ENCODE data around the gene UBXN7. TPM values are rescaled to one million over a fixed set of nuclear protein-coding genes. Genes with fewer than 3 reads are reported as not detected.
"Not testable (repeated sequence)": the region's sequence is repeated elsewhere in the genome, so short reads cannot be mapped to it uniquely, and the experiment has no call there.

The UBXN7 gene
- total RNA-seq, 8 experiments from 2014 or later, result 19.8 to 34.2 (median 25.6) TPM

DNA sequence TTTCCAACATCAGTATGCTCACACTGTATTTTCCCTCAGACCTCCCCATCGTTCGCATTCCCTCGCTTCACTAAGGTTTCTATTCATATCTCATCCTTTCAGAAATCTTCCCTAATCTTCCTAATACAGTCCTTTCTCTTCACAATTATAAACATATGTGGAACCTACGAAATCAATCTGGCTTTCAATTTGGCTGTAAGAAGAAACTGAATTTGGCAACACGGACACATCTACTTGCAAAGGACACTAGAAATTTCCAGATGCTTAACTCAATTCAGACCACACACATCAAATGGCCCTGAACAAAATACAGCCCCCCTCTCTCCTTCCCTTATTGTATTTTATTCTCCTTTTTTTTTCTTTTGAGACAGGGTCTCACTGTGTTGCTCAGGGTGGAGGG lies 54.9 kb downstream of the UBXN7 start:
- no peak for ATAC-seq (replicated peaks in 6 of 8)
- Histone ChIP-seq H3K4me1 (replicated peaks in 1 of 2) (no peaks in the 10 kb centered on the region), H3K4me3 (no peak overlapping the region), H3K27ac (no peak overlapping the region)
- WGBS, 10 experiments, result 64 to 95% (median 73%) methylated on average over 2 to 5 of the region's 5 CpGs; no CpG with 5 or more reads in 4 of the 10 experiments
- in situ Hi-C loops (cut with MboI; ENCODE audit: low pct_unique_long_range_greater_than_20kb in 2 of 9, low sequenced_read_pairs in 9 of 9, unreplicated experiment in 9 of 9), result no loop called here

DNA sequence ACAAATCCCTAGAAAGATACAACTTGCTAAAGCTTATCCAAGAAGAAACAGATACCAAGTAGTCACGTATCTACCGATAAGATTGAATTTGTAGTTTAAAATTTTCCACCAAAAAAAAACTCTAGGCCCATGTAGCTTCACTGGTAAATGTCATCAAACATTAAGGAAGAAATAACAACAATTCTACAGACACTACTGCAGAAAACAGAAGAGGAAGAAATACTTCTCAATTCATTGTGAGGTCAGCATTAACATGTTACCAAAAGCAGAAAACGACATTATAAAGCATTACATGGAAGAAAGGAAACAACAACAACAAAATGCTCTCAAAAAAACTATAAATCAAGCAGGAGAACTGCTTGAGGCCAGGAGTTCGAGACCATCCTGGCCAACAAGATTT lies 66.5 kb downstream of the UBXN7 start:
- in situ Hi-C loops (cut with MboI; ENCODE audit: low pct_unique_long_range_greater_than_20kb in 2 of 9, low sequenced_read_pairs in 9 of 9, unreplicated experiment in 9 of 9), result no loop called here
- H3K4me1 ChIP-seq (replicated peaks in 1 of 2), result no peaks in the 10 kb centered on the region
- H3K27ac ChIP-seq, result no peak overlapping the region
- H3K4me3 ChIP-seq, result no peak overlapping the region
- WGBS, 10 experiments, result 72 to 100% (median 100%) methylated on average over 1 to 4 of the region's 4 CpGs
- no peak for ATAC-seq (replicated peaks in 6 of 8)

DNA sequence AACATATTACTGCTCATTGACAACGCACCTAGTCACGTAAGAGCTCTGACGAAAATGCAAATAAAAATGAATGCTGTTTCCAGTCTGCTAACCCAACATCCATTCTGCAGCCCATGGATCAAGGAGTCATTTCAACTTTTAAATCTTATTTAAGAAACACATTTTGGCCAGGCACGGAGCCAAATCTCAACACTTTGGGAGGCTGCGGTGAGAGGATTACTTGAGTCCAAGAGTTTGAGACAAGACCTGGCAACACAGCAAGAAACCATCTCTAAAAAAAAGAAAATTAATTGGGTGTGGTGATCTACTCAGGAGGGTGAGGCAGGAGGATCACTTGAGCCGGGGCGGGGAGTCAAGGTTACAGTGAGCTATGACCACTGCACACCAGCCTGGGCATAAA lies 71.6 kb downstream of the UBXN7 start:
- Histone ChIP-seq H3K4me1 (replicated peaks in 1 of 2) (no peaks in the 10 kb centered on the region), H3K4me3 (no peak overlapping the region), H3K27ac (no peak overlapping the region)
- ATAC-seq (replicated peaks in 6 of 8), result no peak
- in situ Hi-C loops (cut with MboI; ENCODE audit: low pct_unique_long_range_greater_than_20kb in 2 of 9, low sequenced_read_pairs in 9 of 9, unreplicated experiment in 9 of 9), result no loop called here
- WGBS, 10 experiments, result 94 to 100% (median 97%) methylated on average over 2 to 7 of the region's 7 CpGs; no CpG with 5 or more reads in 3 of the 10 experiments

DNA sequence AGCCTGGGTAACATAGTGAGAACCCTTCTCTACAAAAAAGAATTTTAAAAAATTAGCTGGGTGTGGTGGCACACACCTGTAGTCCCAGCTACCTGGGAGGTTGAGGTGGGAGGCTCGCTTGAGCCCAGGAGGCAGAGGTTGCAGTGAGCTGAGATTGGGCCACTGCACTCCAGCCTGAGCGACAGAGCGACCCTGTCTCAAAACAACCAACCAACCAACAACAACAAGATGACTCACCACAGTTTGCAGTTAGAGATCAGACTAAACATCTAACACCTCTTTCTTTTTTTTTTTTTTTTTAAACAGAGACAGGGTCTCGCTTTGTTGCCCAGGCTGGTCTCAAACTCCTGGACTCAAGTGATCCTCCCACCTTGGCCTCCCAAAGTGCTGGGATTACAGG lies 73.7 kb downstream of the UBXN7 start:
- WGBS, 10 experiments, result 76 to 100% (median 100%) methylated on average over 1 to 4 of the region's 4 CpGs; no CpG with 5 or more reads in 5 of the 10 experiments
- in situ Hi-C loops (cut with MboI; ENCODE audit: low pct_unique_long_range_greater_than_20kb in 2 of 9, low sequenced_read_pairs in 9 of 9, unreplicated experiment in 9 of 9); H3K4me3 ChIP-seq; H3K4me1 ChIP-seq (replicated peaks in 1 of 2); ATAC-seq (replicated peaks in 6 of 8); H3K27ac ChIP-seq: not testable (repeated sequence)

DNA sequence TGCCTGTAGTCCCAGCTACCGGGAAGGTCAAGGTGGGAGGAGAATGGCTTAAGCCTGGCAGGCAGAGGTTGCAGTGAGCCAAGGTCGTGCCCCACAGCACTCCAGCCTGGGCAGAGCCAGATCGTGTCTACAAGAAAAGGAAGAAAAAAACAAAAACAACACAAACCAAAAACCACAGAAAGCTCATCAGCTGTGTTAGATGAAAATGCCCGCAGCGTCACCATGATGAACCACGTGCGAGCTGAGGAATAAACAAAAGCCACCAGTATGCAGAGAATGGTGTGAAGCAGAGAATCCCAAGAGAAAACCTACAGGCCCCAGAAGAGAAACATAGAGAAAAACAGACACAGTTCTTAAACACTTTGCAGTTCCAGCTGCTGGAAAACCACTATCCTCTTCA lies 74.3 kb downstream of the UBXN7 start:
- ATAC-seq (replicated peaks in 6 of 8), result no peak
- H3K4me3 ChIP-seq, result no peak overlapping the region
- WGBS, 10 experiments, result 80 to 100% (median 98%) methylated on average over 1 to 7 of the region's 7 CpGs; no CpG with 5 or more reads in 4 of the 10 experiments
- in situ Hi-C loops (cut with MboI; ENCODE audit: low pct_unique_long_range_greater_than_20kb in 2 of 9, low sequenced_read_pairs in 9 of 9, unreplicated experiment in 9 of 9), result no loop called here
- no peak overlapping the region for H3K27ac ChIP-seq
- H3K4me1 ChIP-seq (replicated peaks in 1 of 2), result no peaks in the 10 kb centered on the region

DNA sequence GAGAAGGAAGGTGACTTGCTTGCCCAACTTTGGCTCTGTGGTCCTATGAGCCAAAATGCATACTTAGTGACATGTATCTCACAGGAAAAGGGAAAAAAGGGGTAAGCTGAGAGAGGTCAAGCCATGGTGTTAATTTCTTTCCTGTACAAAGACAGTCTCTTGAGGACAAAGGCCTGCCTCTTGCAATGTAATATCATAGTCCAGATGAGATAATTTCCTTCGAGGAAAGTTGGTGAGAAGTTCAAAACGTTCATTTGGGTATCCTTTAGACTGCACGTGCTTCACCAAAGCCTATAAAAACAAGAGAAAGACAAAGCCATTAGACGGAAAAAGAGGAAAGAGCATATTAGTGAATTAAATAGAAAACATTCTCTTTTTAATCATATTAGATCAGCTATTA lies 75.7 kb downstream of the UBXN7 start:
- in situ Hi-C loops (cut with MboI; ENCODE audit: low pct_unique_long_range_greater_than_20kb in 2 of 9, low sequenced_read_pairs in 9 of 9, unreplicated experiment in 9 of 9), result no loop called here
- 60 to 97% (median 91%) methylated on average over 1 to 4 of the region's 4 CpGs for WGBS, 10 experiments
- H3K27ac ChIP-seq, result no peak overlapping the region
- ATAC-seq (replicated peaks in 6 of 8), result no peak
- H3K4me1 ChIP-seq (replicated peaks in 1 of 2), result no peaks in the 10 kb centered on the region
- no peak overlapping the region for H3K4me3 ChIP-seq

DNA sequence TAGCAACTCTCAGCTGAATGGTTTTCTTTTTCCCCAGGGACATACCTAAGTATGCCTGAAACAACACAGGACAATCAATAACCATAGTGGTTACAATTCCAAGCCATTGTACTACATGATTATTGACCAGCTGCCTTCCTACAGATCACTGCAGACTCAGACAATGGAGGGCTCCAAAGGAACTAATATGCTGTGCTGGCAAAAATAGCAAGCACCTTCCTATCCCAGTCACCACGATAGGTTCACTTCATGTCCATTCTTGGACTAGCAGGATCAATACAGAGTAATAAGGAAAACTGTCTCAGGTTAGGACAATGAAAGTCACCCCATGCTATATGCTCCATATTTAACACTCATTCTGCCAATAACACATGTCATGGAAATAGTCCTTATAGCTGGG lies 76.6 kb downstream of the UBXN7 start:
- no peak for ATAC-seq (replicated peaks in 6 of 8)
- whole genome bisulfite sequencing, 10 experiments, result 71 to 100% (median 95%) methylated on average over 1 of the region's 1 CpG; no CpG with 5 or more reads in 2 of the 10 experiments
- Histone ChIP-seq H3K27ac (no peak overlapping the region), H3K4me1 (replicated peaks in 1 of 2) (no peaks in the 10 kb centered on the region), H3K4me3 (no peak overlapping the region)
- in situ Hi-C loops (cut with MboI; ENCODE audit: low pct_unique_long_range_greater_than_20kb in 2 of 9, low sequenced_read_pairs in 9 of 9, unreplicated experiment in 9 of 9), result no loop called here

DNA sequence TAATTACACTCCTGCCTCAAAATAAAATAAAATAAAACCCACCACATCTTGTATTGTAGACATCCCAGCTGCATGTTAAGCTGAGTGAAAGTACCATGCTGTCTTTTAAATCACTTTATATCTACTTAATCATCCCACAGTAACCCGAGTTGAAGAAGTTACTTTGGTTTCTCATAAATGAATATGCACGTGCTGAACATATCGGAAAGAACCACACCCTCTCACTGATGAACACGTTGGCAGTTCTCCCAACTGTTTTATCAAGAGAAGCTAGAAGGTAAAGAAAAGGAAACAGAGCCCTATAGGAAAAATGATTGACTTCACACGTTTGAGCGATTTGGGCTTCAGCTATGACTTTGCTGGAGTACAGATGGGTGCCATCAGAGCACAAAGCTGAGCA lies 78.1 kb downstream of the UBXN7 start:
- in situ Hi-C loops (cut with MboI; ENCODE audit: low pct_unique_long_range_greater_than_20kb in 2 of 9, low sequenced_read_pairs in 9 of 9, unreplicated experiment in 9 of 9), result no loop called here
- ATAC-seq (replicated peaks in 6 of 8), result peak in 3 of 8 experiments; percentile 88 to 92 (median 91)
- WGBS, 10 experiments, result 0 to 100% (median 87%) methylated on average over 2 to 6 of the region's 6 CpGs; no CpG with 5 or more reads in 3 of the 10 experiments
- Histone ChIP-seq H3K27ac (no peak overlapping the region), H3K4me3 (no peak overlapping the region), H3K4me1 (replicated peaks in 1 of 2) (no peaks in the 10 kb centered on the region)

DNA sequence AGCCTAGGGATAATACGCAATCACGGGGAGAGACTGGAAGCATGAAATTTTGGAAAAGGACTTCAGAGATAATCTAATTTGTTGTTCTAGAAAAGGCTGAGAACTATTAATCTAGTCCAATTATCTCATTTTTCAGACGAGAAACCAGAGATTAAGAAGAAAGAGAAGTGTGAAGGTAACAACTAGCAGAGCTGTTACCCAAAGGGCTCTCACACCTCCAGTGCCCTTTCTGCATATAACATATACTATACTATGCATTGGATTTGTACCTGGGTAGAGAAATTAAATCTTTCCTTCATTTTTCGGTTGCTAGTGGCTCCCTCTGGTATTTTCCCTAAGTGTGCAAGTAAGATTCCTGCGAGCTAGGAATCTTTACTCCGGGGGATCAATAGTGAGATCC lies 80.7 kb downstream of the UBXN7 start:
- no peak for ATAC-seq (replicated peaks in 6 of 8)
- H3K4me3 ChIP-seq, result no peak overlapping the region
- WGBS, 10 experiments, result 50 to 86% (median 73%) methylated on average over 2 to 6 of the region's 6 CpGs
- H3K4me1 ChIP-seq (replicated peaks in 1 of 2), result no peaks in the 10 kb centered on the region
- no peak overlapping the region for H3K27ac ChIP-seq
- in situ Hi-C loops (cut with MboI; ENCODE audit: low pct_unique_long_range_greater_than_20kb in 2 of 9, low sequenced_read_pairs in 9 of 9, unreplicated experiment in 9 of 9), result no loop called here

DNA sequence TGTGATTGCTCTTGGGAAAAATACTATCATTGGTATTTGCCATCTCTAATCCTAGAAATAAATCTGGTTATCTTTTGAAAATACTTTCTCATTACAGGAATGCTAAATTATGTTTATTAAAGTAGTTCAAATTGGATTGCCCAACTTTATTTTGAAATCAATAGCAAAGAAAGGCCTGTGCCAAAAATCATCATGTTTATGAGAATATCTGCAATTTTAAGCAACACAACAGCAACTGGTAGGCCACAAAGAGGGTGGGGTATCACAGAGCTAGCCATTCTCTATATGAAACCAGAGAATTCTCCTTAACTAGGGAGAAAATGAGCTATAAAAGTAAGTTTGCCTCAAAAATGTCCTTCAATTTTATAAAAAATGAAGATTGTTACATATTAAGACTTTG lies 82.2 kb downstream of the UBXN7 start:
- H3K4me3 ChIP-seq, result no peak overlapping the region
- no peak overlapping the region for H3K27ac ChIP-seq
- peak in 2 of 8 experiments; percentile 35 to 58 for ATAC-seq (replicated peaks in 6 of 8)
- H3K4me1 ChIP-seq (replicated peaks in 1 of 2), result no peaks in the 10 kb centered on the region
- in situ Hi-C loops (cut with MboI; ENCODE audit: low pct_unique_long_range_greater_than_20kb in 2 of 9, low sequenced_read_pairs in 9 of 9, unreplicated experiment in 9 of 9), result no loop called here

DNA sequence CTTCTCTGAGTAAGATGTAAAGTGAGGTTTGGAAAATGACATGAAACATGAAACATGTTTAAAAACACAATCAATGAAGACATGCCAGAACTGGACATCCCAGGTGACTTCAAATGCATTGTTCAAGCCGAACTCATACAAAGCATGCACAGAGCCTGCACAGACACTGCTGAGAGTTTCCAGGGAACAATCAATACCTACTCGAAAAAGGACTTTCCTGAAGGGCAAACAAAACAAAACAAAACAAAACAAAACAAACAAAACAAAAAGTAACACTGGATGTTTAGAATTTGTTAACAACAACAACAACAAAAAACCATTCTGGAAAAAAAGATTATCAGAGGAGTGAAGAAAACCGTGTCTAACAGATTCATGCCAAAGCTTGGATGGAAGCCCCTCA lies 83.5 kb downstream of the UBXN7 start:
- H3K4me3 ChIP-seq, result no peak overlapping the region
- ATAC-seq (replicated peaks in 6 of 8), result no peak
- H3K27ac ChIP-seq, result no peak overlapping the region
- in situ Hi-C loops (cut with MboI; ENCODE audit: low pct_unique_long_range_greater_than_20kb in 2 of 9, low sequenced_read_pairs in 9 of 9, unreplicated experiment in 9 of 9), result no loop called here
- no peaks in the 10 kb centered on the region for H3K4me1 ChIP-seq (replicated peaks in 1 of 2)
- WGBS, 10 experiments, result 88 to 100% (median 95%) methylated on average over 1 to 3 of the region's 3 CpGs; no CpG with 5 or more reads in 1 of the 10 experiments

DNA sequence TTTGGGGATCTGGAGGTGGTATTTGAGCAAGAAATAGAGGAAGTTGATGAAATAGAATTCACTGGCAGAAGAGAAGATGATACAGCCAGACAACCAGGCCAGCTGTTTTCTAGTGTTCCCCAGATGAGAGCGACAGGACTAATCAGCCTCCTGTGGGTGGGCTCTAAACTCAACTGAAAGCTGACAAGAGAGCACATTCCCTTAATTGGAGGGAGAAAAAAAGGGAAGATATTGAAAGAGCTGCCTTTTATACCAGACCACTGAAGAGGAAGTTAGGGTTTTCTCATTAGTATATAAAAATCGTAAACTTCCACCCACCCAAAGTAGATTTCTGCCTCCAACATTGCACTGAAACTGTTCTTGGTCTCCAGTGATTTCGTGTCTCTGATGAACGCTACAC lies 87.6 kb downstream of the UBXN7 start:
- no peak overlapping the region for H3K27ac ChIP-seq
- in situ Hi-C loops (cut with MboI; ENCODE audit: low pct_unique_long_range_greater_than_20kb in 2 of 9, low sequenced_read_pairs in 9 of 9, unreplicated experiment in 9 of 9), result no loop called here

DNA sequence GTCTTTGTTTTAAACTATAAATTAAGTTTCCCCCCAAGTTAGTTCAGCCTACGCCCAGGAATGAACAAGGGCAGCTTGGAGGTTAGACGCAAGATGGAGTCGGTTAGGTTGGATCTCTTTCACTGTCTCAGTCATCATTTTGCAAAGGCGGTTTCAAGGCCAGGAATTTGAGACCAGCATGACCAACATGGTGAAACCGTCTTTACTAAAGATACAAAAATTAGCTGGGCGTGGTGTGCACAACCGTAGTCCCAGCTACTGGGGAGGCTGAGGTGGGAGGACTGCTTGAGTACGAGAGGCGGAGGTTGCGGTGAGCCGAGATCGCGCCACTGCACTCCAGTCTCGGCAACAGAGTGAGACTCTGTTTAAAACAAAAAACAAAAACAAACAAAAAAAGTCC lies 88.3 kb downstream of the UBXN7 start:
- WGBS, 10 experiments, result 91 to 100% (median 100%) methylated on average over 3 to 10 of the region's 14 CpGs; no CpG with 5 or more reads in 5 of the 10 experiments
- in situ Hi-C loops (cut with MboI; ENCODE audit: low pct_unique_long_range_greater_than_20kb in 2 of 9, low sequenced_read_pairs in 9 of 9, unreplicated experiment in 9 of 9); H3K4me3 ChIP-seq; ATAC-seq (replicated peaks in 6 of 8); H3K4me1 ChIP-seq (replicated peaks in 1 of 2); H3K27ac ChIP-seq: not testable (repeated sequence)

More for the DNA sequence above, 87.6 kb downstream of the UBXN7 start:
- Histone ChIP-seq H3K4me3 (no peak overlapping the region), H3K4me1 (replicated peaks in 1 of 2) (no peaks in the 10 kb centered on the region)
- ATAC-seq (replicated peaks in 6 of 8), result no peak
- 42 to 100% (median 92%) methylated on average over 1 to 4 of the region's 4 CpGs; no CpG with 5 or more reads in 3 of the 10 experiments for WGBS, 10 experiments

DNA sequence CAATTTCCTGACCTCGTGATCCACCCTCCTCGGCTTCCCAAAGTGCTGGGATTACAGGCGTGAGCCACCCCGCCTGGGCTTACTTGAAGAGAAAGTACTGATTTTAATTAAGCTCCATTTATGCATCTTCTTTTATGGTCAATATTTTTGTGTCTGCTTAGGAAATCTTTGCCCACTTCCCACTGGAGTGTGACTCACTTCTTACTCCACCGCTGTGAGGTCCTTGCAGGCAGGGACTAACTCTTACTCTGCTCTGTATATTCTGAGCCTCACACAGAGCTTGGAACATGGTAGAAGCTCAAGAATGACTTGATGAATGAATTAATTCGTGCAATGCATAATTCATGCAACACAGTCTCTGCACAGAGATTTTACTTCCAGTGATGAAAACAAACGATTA lies 91.1 kb downstream of the UBXN7 start:
- H3K4me3 ChIP-seq, result no peak overlapping the region
- in situ Hi-C loops (cut with MboI; ENCODE audit: low pct_unique_long_range_greater_than_20kb in 2 of 9, low sequenced_read_pairs in 9 of 9, unreplicated experiment in 9 of 9), result no loop called here
- 8 to 100% (median 80%) methylated on average over 1 to 5 of the region's 7 CpGs; no CpG with 5 or more reads in 1 of the 10 experiments for whole genome bisulfite sequencing, 10 experiments
- H3K4me1 ChIP-seq (replicated peaks in 1 of 2), result no peaks in the 10 kb centered on the region
- peak in 2 of 8 experiments; percentile 6 to 17 for ATAC-seq (replicated peaks in 6 of 8)
- H3K27ac ChIP-seq, result no peak overlapping the region
